Pancreas (tissue), 10 donors: Measurements from ENCODE around the gene FBXW2. TPM values are rescaled to one million over a fixed set of nuclear protein-coding genes. Genes with fewer than 3 reads are reported as not detected.

Source experiments
- ATAC-seq, 4 donors: fragments of 200-7000 bp; cut with Tn5 transposase; one replicate each; pipeline versions ENCODE4 v1.8.0 to v1.9.1; 2020; ENCODE audit warnings: mild to moderate bottlenecking in 4 of 4, moderate library complexity in 4 of 4
- DNase-seq, 6 donors: peaks; one replicate each; pipeline ENCODE4 v3.0.0-alpha.2; 2020
- FAIRE-seq: peaks from 2 replicates; lab custom pipeline; 2012; peaks lifted over from hg19 to GRCh38; lab: Jason Lieb, UNC
- H3K27ac ChIP-seq, 4 donors: fragments of 200-600 bp; sonication (generic); 1 replicate in 3 of 4; 2 replicates in 1 of 4; pipeline versions ENCODE4 v1.5.0 to v1.8.0; 2020
- H3K27me3 ChIP-seq, 4 donors: fragments of 200-600 bp; one replicate each; pipeline ENCODE4 v1.8.0; 2021
- H3K36me3 ChIP-seq, 3 donors: fragments of 200-600 bp; sonication (generic) in 1 of 3; one replicate each; pipeline versions ENCODE4 v1.5.0 to v1.8.0; 2020 to 2021
- H3K4me1 ChIP-seq, 3 donors: fragments of 200-600 bp; one replicate each; pipeline ENCODE4 v1.8.0; 2021
- H3K4me3 ChIP-seq, 4 donors: fragments of 200-600 bp; sonication (generic) in 2 of 4; one replicate each; pipeline versions ENCODE4 v1.5.0 to v1.8.0; 2020 to 2021
- H3K9me3 ChIP-seq, 4 donors: fragments of 200-600 bp; one replicate each; pipeline ENCODE4 v1.8.0; 2021
- CTCF ChIP-seq, 4 donors: fragments of 200-600 bp; sonication (generic) in 3 of 4; IDR thresholded peaks; one replicate each; pipeline versions ENCODE4 v1.5.0 to v1.8.0; 2021; ENCODE audit warnings: antibody characterized with exemption in 4 of 4
- WGBS, 2 donors: extraction: QIAGEN DNeasy Blood & Tissue Kit; methylation state at CpG; one replicate each; pipeline ENCODE4 v1.1.7; 2013; 5-methylcytosine and 5-hydroxymethylcytosine counted together
- intact Hi-C, 3 donors: fragments of 100-400 bp; cut with DNase I; formaldehyde crosslinking; loops; one replicate each; pipeline versions ENCODE4 v1.11.1 to v1.14.2; 2022
- polyA plus RNA-seq, 2 donors: library from polyadenylated mRNA; stranded (reverse); fragments of 200-250 nt; gene quantifications; one replicate each; pipeline ENCODE4 v1.2.3, GENCODE V29; 2013
- total RNA-seq, 6 donors: library from RNA; stranded (reverse); fragmentation: NEBNext Ultra II Directional in 4 of 6; extraction: Animal tissue kit (Norgen Biotek cat#: 25700) in 4 of 6; gene quantifications; one replicate each; pipeline versions ENCODE4 v1.2.1 to v1.2.4, GENCODE V29; 2021 to 2023
- donor health status: healthy with polysubstance abuse.
- donor health status: DM: no; HTN: no; CAD: no; lungs with moderate emphysema.
- donor health status: DM: no; HTN: no; CAD: no.
- donor health status: control.
- donor health status: control.
- donor health status: Bipolar disorder and iron deficiency.
- donor health status: DM: yes; HTN: yes; CAD: no.
- donor health status: DM: no; HTN: no; CAD: no.
- donor health status: DM: no; HTN: no; CAD: no.
- donor health status: DM: yes; HTN: yes; CAD: no.

Gene FBXW2
- total and polyA plus RNA-seq, 8 donors, result 6.4 to 35.5 (median 21.5) TPM

- DNase-seq (peak in 4 of 6 donors; percentile 24 to 78 (median 52)), FAIRE-seq (no peak), ATAC-seq (no peak)
- intact Hi-C loops, result no loop called here
- H3K36me3 ChIP-seq, result no peaks in the 10 kb centered on the region
- peaks cover 5 to 17% (median 13%) of the 10 kb centered on the region in 3 donors for H3K4me1 ChIP-seq
- H3K4me3 ChIP-seq, result peak overlapping the region; percentile 58 to 91 (median 80)
- no peaks in the 10 kb centered on the region for H3K27me3 ChIP-seq
- H3K27ac ChIP-seq, result peak overlapping the region in 3 of 4 donors; percentile 29 to 89 (median 47)
- TF ChIP-seq CTCF (IDR thresholded peaks at IDR 0.05), result no peak
- H3K9me3 ChIP-seq, result no peaks in the 10 kb centered on the region
- WGBS, 2 donors, result 14 to 15% methylated on average over 29 to 30 of the region's 30 CpGs
Measured at GRCh38 chr9:120714846-120715388, 78.3 kb downstream of the FBXW2 start.

DNA sequence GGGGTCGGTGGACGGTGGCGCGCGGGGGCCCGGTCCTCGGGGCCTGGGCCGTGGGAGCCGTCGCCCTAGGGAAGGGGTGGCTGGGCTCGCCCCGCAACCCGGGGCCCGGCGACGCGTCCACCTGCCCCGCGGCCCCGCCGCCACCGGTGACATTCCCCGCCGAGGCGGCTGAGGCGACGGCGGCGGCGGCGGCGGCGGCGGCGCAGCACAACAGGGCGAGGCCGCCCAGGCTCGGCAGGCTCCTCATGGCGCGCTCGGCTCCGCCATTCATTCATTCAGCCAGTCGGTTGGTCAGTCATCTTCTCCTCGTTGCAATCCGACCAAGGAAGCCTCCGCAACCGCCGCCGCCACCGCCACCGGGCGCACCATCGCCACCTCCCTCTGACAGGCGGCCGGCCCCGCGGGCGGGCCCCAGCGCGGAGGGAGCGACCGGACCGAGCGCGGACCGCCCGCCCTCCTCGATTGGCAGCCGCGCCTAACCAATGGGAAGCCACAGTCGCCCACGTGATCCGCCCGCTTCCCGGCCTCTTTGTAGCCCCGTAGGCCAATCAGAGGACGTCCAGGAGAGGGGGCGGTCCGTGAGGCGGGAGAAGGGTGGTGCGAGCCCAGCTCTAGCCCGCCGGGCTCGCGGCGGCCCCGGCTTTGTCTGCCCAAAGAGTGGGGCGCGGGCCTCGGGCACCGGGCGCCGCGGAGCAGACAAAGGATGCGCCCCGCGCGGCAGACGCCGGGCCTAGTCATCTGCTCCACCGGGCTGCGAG is 78.9 kb downstream of the FBXW2 start, which contains the start of gene MEGF9:
TSS of gene MEGF9 (minus strand) at position 383 of the 758 bp plus-strand sequence. CDS start at position 271, 112 bp downstream.
- TF ChIP-seq CTCF (IDR thresholded peaks at IDR 0.05), result no peak
- H3K4me3 ChIP-seq, result peak within 1 kb of the TSS; percentile 58 to 91 (median 80)
- peak; percentile 96 to 99 (median 98) for DNase-seq
- 0% methylated on average over 62 to 102 of the region's 102 CpGs for WGBS, 2 donors
- no peaks in the 10 kb centered on the region for H3K9me3 ChIP-seq
- H3K4me1 ChIP-seq, result peaks cover 5 to 23% (median 13%) of the 10 kb centered on the region in 3 donors
- peak; percentile 86 to 94 (median 94) for ATAC-seq
- H3K27ac ChIP-seq, result peak within 1 kb of the TSS; percentile 47 to 89 (median 64)
- FAIRE-seq, result no peak
- no peaks in the 10 kb centered on the region for H3K27me3 ChIP-seq
- no peaks in the 10 kb centered on the region for H3K36me3 ChIP-seq
- intact Hi-C loops, result no loop called here

- Histone ChIP-seq H3K27me3 (no peaks in the 10 kb centered on the region), H3K4me1 (peaks cover 5 to 23% (median 13%) of the 10 kb centered on the region in 3 donors), H3K4me3 (peak overlapping the region; percentile 58 to 80 (median 77)), H3K36me3 (no peaks in the 10 kb centered on the region), H3K27ac (peak overlapping the region; percentile 13 to 89 (median 64)), H3K9me3 (no peaks in the 10 kb centered on the region)
- WGBS, 2 donors, result 1% methylated on average over 37 to 50 of the region's 50 CpGs
- FAIRE-seq (no peak), ATAC-seq (peak in 2 of 4 donors; percentile 12 to 17), DNase-seq (peak; percentile 30 to 81 (median 52))
- TF ChIP-seq CTCF (IDR thresholded peaks at IDR 0.05), result peak in 1 of 4 donors; percentile 7
- intact Hi-C loops, result no loop called here
Measured at GRCh38 chr9:120713257-120714087, 79.7 kb downstream of the FBXW2 start.

- peak in 3 of 4 donors; percentile 11 to 38 (median 28) for ATAC-seq
- Histone ChIP-seq H3K9me3 (no peaks in the 10 kb centered on the region), H3K36me3 (no peaks in the 10 kb centered on the region), H3K27me3 (no peaks in the 10 kb centered on the region), H3K4me3 (peak overlapping the region in 3 of 4 donors; percentile 0 to 79 (median 58)), H3K4me1 (peaks cover 5 to 27% (median 13%) of the 10 kb centered on the region in 3 donors), H3K27ac (peak overlapping the region in 2 of 4 donors; percentile 76 to 89)
- no peak for FAIRE-seq
- no peak for DNase-seq
- no peak for TF ChIP-seq CTCF (IDR thresholded peaks at IDR 0.05)
- intact Hi-C loops, result no loop called here
- 10 to 13% methylated on average over 4 of the region's 4 CpGs for WGBS, 2 donors
Measured at GRCh38 chr9:120712539-120713031, 80.6 kb downstream of the FBXW2 start.
